Stimulated activated CD4-positive, alpha-beta T cell treated with anti-CD3 and anti-CD28 coated beads, TNF-alpha, amount 100 ng/mL, for 48 hours (primary cell): ENCODE data around the gene EIPR1.

Experiments
- DNase-seq, 3 donors: peaks; one replicate each; pipeline ENCODE4 v3.0.0-alpha.2; 2020; ENCODE audit warnings: low read depth in 3 of 3

Gene EIPR1

DNA sequence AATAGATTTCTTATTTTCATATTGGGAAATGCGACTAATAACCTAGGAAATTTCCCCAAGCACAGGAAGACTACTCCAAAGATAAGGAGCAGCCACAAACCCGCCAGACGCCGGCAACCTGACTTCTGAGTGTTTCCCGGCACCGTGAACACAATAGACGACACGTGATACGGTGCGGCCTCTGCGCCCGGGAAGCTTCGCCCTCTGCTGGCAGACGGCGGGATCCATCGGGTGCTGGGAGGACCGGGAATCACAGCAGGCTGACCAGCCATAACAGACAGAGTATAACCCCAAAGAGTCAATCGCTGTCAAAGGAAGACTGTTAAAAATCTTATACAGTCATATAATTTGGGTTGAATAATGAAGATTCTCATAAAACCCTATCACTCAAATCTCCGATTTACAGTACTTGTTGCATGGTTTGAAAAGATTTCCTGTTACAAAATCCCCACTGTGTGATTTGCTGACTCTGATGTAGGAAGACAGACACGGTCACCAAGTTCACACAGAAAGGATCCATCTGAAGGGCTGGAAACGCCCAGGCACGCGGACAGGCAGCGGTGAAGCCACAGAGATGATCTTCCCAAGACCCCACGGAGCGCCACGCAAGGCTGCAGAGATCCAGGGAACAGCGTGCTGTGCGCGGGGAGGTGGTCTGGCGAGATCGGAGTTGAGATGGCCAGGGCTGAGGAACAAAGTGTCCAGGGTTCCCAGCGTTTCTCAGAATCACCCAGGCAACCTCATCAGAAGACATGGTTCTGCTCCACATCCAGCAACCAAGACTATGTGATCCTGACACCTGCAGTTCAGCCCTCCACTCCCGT lies 73.8 kb downstream of the EIPR1 start:
- DNase-seq = peak; percentile 62 to 70 (median 68)

DNA sequence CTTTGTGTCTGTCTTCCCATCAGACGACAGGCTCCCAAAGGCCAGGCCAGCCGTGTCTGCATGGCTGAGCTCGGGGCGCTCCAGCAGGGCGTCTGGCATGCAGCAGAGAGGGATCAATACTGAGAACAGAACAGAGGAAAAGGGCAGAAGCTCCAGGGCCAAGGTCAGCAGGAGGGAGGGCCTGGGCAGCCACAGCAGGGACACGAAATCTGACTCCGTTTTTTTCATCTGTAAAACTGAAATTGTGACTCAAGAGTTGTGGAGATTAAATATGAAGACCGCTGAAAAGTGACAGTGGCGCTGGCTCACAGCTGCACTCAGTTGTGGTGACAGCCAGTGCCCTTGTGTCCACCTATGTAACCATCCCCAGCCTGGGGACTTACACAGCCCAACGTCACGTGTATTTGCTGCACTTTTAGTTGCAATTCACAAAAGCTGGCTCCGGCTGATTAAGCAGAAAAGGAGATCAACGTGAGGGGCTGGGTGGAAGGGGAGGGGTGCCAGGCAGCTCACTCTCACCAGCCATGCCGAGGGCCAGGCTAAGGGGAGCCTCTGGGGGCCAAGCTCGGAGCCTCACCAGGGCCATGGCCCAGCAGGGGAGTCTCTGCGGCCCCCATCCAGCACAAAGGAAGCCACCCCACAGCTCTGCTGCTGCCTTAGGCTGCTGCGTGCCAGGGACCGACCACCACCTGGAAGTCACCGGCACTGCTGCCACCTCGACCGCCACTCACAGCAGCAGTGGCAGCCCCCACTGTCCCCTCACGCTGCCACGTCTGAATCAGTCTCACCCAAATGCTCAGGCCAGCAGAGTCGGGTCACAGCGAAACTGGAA lies 74.7 kb downstream of the EIPR1 start:
- no peak for DNase-seq

DNA sequence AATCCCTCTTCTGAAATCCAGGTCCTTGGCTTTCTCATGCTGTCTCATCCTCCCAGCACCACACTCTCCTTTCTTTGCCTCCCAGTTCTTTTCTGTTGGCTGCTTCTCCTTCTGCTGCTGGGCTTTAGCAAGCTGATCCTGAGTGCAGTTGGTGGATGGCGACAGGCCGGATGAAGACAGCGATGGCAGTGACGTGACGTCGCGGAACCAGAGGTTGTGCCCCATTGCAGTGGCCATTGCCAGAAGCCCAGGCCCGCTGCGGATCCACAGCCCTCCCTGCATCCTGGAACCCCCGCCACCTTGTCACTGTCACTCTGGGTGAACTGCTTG lies 75.2 kb downstream of the EIPR1 start:
- no peak for DNase-seq

DNA sequence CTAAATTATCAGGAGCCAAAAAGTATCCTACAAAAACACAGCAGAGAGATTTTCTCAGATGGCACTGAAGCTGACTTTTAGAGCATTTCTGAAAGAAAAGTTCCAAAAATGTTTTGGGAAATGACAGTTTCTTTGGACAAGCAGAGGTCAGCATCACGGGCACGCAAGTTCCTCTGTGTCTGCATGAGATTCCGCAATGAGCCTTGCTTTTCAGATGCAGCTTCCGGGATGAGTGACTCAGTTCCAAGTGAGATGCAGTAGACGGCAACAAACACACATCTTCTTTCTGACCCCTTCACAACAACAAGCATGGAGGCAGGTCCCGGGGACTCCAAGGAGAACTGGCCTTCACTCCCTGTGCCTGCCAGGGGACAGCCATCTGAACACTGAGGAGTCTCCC lies 76.6 kb downstream of the EIPR1 start:
- no peak for DNase-seq

DNA sequence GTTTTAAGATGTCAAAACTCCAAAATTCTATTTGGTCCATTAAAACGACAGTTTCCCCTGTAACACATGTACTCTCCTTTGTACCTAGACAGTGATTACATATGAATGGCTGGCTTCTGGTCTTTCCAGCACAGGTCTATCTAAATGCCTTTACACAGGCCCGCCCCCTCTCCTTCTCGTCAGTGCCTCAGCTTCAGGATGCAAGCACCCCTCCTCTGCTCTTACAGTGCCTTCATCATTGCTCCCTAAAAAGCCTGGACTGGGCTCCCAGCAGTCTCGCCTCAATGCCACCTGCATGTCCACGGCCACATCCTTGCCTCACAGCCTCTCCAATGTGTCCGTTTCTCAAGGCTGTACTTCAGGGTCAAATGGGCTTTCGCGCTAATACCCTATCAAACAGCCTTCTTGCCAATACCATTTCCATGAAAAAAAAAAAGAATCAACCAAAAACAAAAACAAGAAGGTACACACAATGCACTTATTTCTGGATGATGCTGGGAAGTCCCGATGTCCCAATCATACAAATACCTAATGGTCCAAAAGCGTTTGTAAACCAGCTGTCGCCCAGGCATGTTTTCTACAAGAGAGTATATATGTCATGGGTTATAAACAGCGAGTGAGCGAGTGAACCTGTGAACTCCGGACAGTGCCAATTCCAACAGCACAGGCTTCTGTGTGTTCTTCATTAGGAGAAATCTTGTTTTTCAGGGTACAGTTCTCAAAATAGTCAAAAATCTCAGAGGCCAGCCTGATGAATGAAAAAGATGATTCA lies 77.2 kb downstream of the EIPR1 start:
- no peak for DNase-seq

DNA sequence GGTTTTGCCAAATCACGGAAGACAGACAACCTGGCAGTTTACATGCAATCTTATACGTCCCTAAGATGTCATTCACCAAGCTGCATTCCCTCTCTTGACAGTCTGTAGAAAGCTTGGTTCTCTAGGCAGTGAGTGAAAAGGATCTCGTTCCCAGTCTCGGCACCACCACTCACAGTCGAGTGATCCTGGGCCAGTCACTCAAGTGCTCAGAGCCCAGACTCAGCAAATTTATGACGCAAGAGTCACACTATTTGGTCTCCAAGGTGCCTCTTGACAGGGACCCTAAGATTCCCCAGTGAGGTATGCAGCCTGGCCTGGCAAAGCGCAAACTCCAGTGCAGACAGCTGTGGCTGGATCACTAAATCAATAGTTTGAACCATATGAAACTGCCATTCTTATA lies 77.9 kb downstream of the EIPR1 start:
- no peak for DNase-seq

DNA sequence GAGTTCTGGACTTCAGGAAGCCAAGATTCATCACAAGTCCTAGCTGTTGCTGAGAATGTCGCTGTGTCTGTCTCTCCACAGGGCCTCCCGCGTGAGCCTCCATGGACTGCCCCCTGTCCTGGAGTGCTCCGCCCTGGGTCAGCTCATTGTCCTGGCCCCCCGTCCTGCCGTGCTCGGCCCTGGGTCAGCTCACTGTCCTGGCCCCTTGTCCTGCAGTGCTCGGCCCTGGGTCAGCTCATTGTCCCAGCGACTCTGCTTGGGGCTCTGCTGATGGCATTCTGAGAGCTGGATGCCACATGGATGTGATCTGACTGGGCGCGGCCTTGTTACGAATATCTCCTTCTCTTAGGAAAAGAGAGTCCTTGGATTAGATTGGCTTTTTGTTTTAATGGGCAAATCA lies 78.5 kb downstream of the EIPR1 start:
- DNase-seq = no peak

DNA sequence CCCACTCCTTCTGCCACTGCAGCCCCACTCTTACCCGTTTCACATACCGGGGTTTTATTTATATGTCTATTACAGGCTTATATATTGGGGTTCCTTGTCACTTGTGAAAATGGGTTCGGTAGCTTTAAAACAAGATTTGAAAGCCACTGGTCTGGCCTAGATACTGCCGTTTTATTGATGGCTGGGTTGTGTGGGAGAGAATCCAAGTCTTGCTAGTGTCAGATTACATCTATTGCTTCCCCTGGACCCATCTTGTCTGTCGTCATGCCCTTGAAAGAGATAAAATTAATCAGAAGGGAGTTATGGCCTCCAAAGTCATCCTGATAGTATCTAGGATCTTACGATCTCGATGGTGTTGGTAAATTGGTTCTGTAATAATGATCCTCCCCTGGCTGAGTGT lies 79.4 kb downstream of the EIPR1 start:
- no peak for DNase-seq

DNA sequence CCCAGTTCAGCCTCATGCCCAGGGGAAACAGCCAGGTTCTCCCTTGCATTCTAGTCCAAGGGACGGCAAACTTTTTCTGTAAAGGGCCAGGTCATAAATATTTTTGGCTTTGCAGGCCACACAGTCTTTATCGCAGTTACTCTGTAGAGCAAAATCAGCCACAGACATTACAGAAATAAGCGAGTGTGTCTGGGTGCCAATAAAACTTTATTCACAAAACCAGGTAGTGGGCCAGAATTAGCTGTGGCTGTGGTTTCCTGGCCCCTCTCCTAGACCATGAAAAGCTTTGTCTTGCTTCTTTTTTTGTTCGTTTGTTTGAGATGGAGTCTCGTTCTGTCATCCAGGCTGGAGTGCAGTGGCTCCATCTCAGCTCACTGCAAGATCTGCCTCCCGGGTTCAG lies 80.1 kb downstream of the EIPR1 start:
- no peak for DNase-seq

DNA sequence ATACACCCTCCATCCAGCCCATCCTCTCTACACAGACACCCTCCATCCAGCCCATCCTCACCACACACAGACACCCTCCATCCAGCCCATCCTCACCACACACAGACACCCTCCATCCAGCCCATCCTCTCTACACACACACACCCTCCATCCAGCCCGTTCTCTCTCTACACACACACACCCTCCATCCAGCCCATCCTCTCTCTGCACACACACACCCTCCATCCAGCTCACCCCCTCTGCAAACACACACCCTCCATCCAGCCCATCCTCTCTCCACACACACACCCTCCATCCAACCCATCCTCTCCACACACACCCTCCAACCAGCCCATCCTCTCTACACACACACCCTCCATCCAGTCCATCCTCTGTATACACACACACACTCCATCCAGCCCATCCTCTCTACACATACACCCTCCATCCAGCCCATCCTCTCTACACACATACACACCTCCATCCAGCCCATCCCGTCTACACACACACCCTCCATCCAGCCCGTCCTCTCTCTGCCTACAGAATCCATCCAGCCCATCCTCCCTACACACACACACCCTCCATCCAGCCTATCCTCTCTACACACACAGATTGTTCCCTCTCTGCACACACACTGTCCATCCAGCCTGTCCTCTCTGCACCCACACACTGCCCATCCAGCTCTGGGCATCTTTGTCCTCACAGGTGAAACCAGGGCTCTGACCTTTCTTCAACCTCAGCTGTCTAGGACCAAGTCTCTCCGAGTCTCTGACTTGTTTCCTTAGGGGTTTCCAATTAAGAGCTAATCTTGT lies 81.2 kb downstream of the EIPR1 start:
- DNase-seq = no peak

DNA sequence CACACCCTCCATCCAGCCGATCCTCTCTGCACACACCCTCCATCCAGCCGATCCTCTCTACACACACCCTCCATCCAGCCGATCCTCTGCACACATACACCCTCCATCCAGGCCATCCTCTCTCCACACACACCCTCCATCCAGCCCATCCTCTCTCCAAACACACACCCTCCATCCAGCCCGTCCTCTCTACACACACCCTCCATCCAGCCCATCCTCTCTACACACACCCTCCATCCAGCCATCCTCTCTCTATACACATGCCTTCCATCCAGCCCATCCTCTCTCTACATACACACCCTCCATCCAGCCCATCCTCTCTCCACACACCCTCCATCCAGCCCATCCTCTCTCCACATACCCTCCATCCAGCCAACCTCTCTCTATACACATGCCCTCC lies 83.1 kb downstream of the EIPR1 start:
- no peak for DNase-seq

DNA sequence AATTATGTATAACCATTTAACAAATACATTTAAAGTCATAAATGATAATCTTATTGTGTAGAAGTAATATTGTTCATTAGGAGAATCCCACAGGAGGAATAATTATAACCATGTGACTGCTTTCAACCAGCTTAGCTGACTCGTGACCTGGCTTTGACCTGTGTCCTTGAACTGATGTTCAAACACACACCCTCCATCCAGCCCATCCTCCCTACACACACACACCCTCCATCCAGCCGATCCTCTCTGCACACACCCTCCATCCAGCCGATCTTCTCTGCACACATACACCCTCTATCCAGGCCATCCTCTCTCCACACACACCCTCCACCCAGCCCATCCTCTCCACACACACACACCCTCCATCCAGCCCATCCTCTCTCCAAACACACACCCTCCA lies 83.5 kb downstream of the EIPR1 start:
- DNase-seq = no peak

DNA sequence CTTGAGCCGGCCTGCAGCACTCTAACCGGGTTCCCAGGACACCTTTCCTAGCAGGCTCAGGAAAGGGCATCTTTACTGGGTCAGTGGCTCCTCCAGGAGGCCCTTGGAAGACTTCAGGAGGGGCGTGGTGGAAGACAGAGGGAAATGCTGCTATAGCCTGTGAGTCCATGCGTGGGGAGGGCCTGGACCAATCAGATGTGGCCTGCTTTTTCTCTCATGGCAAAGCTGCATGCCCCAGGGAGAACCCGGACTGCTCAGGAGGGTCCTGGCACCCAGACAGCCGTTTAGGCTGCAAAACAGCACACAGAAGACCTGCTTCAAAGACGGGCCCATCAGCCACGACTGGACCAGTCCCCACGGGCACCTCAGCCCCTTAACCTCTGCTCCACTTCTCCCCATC lies 84.4 kb downstream of the EIPR1 start:
- no peak for DNase-seq

DNA sequence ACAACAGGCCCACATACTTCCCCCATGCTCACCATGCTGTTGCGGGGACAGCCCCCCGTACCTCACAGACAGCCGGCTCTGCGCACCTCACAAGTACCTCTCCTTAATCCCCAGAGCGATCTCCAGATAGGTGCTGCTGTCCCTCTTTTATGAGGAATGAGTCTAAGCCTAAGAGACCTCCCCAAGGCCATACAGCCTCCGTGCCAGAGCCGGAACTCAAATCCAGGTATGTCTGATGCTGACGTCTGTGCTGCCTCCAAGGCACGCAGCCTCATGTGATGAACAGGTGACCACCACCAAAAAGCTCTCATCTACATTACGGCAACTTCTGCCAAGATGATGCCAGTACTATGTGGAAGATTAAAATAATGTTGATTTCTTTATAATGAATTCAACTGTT lies 85.2 kb downstream of the EIPR1 start:
- no peak for DNase-seq

DNA sequence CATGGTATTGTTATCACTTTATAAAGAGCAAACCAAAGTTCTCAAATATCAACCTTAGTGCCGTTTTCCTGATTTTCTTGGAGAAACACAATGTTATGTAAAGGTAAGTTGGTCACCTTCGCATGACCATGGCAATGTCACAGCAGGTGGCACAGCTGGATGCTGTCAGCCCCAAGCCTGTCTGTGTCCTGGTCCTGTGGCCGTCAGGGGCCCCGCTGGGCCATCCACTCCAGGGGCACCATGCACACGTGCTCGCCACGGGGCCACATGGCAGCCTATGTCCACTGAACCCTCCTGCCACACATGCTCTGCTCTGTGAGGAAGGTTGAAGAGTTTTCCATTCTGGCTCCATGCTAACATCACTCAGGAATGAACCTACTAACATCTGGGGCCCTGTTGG lies 85.9 kb downstream of the EIPR1 start:
- no peak for DNase-seq

DNA sequence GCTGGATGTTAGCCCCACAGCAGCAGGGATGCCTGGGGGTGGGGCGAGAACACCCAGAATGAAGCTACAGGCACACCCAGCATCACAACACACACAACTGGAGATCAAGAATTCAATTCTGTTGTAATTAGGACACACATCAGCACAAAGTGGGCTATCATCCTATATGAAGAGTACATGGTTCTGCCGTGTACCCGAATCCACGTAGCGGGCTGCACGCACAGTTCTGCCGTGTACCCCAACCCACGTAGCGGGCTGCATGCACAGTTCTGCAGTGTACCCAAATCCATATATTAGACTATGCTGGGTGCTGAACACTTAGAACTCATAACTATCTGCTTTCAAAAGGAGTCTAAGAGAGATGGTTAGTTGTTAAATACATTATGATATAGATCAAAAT lies 86.5 kb downstream of the EIPR1 start:
- DNase-seq = no peak

DNA sequence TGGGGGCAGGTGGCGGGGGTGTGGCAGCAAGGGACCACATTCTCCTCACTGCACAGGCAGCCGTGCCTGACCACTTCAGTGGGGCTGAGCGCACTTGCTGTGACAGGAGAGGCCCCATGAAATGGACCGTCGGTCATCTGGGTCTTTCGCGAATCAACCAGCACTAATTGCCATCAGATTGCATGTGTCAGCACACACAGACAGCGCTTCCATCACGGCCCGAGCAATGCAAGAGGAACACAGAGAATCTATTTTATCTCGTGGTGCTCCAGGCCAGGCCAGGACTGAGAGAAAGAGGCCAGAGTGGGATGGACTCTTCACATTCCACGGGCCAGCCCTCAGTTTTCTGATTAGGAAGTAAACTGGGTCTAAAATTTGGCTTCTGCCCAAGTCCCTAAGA lies 87.0 kb downstream of the EIPR1 start:
- DNase-seq = no peak

DNA sequence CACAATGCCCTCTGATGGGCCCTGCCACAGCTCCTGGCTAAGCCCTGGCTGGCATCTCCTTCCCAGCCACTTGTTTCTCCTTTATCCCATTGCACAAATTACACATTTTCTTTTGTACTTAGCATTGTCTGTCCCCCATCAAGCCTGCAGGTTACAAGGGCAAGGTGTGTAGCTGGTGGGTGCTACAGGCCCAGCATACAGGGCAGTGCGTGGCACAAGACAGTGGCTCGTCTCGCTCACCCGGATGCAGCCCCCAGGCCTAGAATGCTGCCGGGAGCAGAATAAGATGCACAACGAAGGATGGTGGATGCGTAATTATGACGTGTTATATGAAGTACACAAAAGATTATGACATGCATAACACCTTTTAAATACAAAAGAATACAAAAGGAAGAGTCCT lies 87.6 kb downstream of the EIPR1 start:
- no peak for DNase-seq

DNA sequence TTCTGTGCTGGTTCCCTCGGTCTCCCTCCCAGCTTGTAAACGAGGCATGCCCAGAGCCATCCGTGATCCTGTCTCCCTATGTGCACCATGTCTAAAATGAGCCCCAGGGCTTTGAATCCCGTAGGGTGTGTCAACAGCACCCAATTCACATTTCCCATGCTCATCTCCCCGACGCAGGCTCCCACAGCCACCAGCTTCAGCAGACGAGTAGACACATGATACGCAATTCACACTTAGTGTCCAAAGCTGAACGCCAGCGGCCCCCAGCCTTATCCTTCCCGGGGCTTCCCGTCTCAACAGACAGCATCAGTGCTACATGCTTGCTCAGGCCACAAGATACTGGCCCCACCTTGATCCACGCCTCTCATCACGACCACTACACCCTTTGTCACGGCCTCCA lies 88.1 kb downstream of the EIPR1 start:
- no peak for DNase-seq

DNA sequence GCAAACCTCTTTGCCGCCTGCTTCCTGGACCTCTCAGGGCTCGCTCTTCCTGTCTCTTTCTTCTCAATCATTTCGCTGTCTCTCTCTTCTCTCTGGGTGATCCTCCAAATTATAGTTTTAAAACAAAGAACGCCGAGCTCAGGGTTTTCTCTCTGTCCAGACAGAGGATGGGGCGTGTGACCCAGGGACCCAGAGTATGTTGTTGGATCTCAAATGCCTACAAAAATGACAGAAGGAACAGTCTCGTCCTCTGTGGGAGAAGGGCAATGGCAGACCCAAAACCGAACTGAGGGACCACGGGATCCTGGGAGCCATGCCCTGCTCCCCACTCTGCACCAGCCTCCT lies 88.5 kb downstream of the EIPR1 start:
- no peak for DNase-seq

DNA sequence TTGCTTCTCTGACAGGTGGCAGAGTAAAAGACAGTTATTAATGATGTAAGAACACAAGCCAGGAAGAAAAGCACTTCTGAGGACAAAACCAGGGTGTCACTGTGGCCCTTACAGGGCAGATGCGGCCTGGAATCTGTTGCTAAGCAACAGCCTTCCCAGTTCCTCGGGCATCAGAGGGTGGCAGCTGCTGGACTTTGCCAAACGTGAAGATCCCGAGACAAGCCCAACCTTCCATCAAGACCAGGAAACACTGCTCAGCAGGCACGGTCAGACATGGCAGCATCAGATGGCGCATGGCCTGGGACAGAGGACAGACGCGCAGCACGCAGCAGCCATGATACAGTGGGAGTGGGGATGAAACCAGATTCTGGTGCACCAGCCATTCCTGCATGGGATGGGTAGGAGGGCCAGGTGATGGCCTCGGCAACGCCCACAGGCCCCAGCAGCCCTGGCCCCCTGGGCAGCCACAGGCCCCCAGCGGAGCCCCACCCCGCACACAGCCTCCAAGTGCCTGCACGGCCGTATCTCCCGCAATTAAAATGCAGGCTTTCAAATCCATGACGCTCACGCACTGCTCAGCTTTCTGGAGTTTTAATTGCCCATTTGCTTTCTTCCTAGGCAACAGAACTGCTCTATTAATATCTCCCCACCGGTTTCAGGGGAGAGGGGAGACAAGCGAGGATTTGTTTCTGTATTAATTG lies 89.0 kb downstream of the EIPR1 start:
- no peak for DNase-seq
